Psoas muscle (tissue), 8 donors: Measurements from ENCODE around the gene WNT5A. TPM values are rescaled to one million over a fixed set of nuclear protein-coding genes. Genes with fewer than 3 reads are reported as not detected.

Source experiments
- ATAC-seq, 4 donors: fragments of 200-7000 bp; cut with Tn5 transposase; one replicate each; pipeline ENCODE4 v1.9.1; 2020; ENCODE audit warnings: moderate library complexity in 3 of 4, mild to moderate bottlenecking in 2 of 4
- DNase-seq, 2 donors: peaks; one replicate each; pipeline ENCODE4 v3.0.0-alpha.2; 2020
- H3K27ac ChIP-seq: fragments of 200-600 bp; one replicate; pipeline ENCODE4 v1.8.0; 2022
- H3K27me3 ChIP-seq, 3 donors: fragments of 200-600 bp in 1 of 3; one replicate each; pipeline versions ENCODE4 v1.6.1 to v1.8.0; 2013 to 2022; ENCODE audit warnings: low read length in 2 of 3, mild to moderate bottlenecking in 2 of 3, moderate library complexity in 1 of 3; ENCODE audit not compliant: insufficient read depth in 3 of 3
- H3K36me3 ChIP-seq, 2 donors: fragments of 200-600 bp in 1 of 2; one replicate each; pipeline versions ENCODE4 v1.6.1 to v1.8.0; 2013 to 2022; ENCODE audit warnings: low read depth in 1 of 2, mild to moderate bottlenecking in 1 of 2, moderate library complexity in 1 of 2; ENCODE audit not compliant: insufficient read depth in 1 of 2
- H3K4me1 ChIP-seq: fragments of 200-600 bp; one replicate; pipeline ENCODE4 v1.8.0; 2022
- H3K4me3 ChIP-seq: fragments of 200-600 bp; one replicate; pipeline ENCODE4 v1.8.0; 2022; ENCODE audit warnings: mild to moderate bottlenecking
- H3K9me3 ChIP-seq: fragments of 200-600 bp; one replicate; pipeline ENCODE4 v1.8.0; 2022
- WGBS, 3 donors: extraction: QIAGEN DNeasy Blood & Tissue Kit; methylation state at CpG; one replicate each; pipeline versions ENCODE4 v1.1.6 to v1.1.7; 2013; 5-methylcytosine and 5-hydroxymethylcytosine counted together
- intact Hi-C, 2 donors: fragments of 100-400 bp; cut with DNase I; formaldehyde crosslinking; loops; one replicate each; pipeline versions ENCODE4 v1.11.0 to v1.14.2; 2022
- polyA plus RNA-seq, 3 donors: library from polyadenylated mRNA; stranded (reverse); fragments of 200-250 nt; gene quantifications; one replicate each; pipeline ENCODE4 v1.2.3, GENCODE V29; 2013
- total RNA-seq, 4 donors: library from RNA; stranded (reverse); fragmentation: NEBNext Ultra II Directional in 2 of 4; extraction: Animal tissue kit (Norgen Biotek cat#: 25700) in 2 of 4; gene quantifications; one replicate each; pipeline versions ENCODE4 v1.2.1 to v1.2.4, GENCODE V29; 2021 to 2023
- TF ChIP-seq, protein P1 (sequence below): fragments of 200-600 bp; IDR thresholded peaks from one replicate; pipeline ENCODE4 v1.8.0; 2022; ENCODE audit warnings: antibody characterized with exemption
- donor health status: healthy with polysubstance abuse.
- donor health status: DM: no; HTN: no; CAD: no; lungs with moderate emphysema.
- donor health status: Bipolar disorder and iron deficiency.
- donor health status: healthy.
- donor health status: DM: yes; HTN: yes; CAD: no.
- donor health status: DM: no; HTN: no; CAD: no.
- donor health status: DM: no; HTN: no; CAD: no.
- donor health status: DM: yes; HTN: yes; CAD: no.

The WNT5A gene
- total and polyA plus RNA-seq, 7 donors: 0.43 to 6.2 (median 1.1) TPM

DNA sequence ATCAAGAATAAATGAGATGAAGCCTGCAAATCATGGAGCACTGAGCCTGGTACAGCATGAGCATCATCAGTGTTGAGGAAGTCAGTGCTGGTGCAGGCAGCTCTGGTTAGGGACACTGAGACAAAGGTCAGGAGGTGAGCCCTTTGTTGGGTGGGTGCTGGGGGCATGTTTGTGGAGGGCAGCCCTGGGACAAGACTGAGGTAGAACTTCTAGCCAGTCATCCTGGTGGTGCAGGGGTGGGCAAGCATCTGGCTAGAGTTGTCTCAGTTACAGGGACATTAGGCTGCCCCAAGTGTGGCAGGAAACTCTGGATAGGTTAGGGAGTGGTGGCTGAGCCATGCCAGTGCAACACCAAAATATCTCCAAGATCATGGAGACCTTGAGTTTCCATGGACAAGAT, 27.3 kb downstream of the WNT5A start:
- intact Hi-C loops: no loop called here
- H3K27ac ChIP-seq: no peak overlapping the region
- no peak overlapping the region for H3K4me3 ChIP-seq
- H3K27me3 ChIP-seq: no peaks in the 10 kb centered on the region
- ATAC-seq (no peak), DNase-seq (no peak)
- no peaks in the 10 kb centered on the region for H3K4me1 ChIP-seq
- TF ChIP-seq, protein P1, sequence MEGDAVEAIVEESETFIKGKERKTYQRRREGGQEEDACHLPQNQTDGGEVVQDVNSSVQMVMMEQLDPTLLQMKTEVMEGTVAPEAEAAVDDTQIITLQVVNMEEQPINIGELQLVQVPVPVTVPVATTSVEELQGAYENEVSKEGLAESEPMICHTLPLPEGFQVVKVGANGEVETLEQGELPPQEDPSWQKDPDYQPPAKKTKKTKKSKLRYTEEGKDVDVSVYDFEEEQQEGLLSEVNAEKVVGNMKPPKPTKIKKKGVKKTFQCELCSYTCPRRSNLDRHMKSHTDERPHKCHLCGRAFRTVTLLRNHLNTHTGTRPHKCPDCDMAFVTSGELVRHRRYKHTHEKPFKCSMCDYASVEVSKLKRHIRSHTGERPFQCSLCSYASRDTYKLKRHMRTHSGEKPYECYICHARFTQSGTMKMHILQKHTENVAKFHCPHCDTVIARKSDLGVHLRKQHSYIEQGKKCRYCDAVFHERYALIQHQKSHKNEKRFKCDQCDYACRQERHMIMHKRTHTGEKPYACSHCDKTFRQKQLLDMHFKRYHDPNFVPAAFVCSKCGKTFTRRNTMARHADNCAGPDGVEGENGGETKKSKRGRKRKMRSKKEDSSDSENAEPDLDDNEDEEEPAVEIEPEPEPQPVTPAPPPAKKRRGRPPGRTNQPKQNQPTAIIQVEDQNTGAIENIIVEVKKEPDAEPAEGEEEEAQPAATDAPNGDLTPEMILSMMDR: no peak
- no peaks in the 10 kb centered on the region for H3K9me3 ChIP-seq
- H3K36me3 ChIP-seq: no peaks in the 10 kb centered on the region

DNA sequence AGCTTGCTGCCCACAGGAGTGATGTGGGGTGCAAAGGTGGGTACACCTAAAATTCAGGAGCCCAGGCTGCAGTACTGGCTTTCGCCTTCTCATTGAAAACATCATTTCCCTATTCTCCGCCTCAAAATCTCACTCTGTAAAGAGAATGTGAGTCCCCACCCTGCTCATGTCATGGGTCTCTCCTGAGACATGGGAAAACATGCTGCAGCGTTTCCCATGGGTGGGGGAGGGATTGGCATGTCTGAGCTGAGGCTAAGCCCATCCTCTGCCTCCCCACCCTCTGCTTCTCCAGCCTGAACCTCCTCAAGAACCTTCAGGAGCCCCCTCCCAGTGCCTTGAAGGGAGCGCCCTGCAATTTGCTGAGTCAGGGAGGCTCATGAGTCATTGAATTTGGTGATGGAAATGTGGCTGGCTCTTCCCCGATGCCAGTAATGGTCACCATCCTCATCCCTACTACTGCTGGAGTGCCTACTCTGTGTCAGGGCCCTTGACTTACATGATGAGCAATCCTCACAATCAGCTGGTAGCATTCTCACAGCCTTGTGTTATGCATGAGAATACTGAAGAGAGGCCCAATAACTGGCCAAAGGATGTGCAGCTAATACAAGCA, 28.8 kb downstream of the WNT5A start:
- TF ChIP-seq, protein P1: no peak
- DNase-seq (no peak), ATAC-seq (no peak)
- H3K27ac ChIP-seq: no peak overlapping the region
- intact Hi-C loops: no loop called here
- no peaks in the 10 kb centered on the region for H3K9me3 ChIP-seq
- H3K4me1 ChIP-seq: no peaks in the 10 kb centered on the region
- no peaks in the 10 kb centered on the region for H3K36me3 ChIP-seq
- no peaks in the 10 kb centered on the region for H3K27me3 ChIP-seq
- no peak overlapping the region for H3K4me3 ChIP-seq
- 65 to 77% (median 68%) methylated on average over 5 of the region's 5 CpGs for WGBS, 3 donors

DNA sequence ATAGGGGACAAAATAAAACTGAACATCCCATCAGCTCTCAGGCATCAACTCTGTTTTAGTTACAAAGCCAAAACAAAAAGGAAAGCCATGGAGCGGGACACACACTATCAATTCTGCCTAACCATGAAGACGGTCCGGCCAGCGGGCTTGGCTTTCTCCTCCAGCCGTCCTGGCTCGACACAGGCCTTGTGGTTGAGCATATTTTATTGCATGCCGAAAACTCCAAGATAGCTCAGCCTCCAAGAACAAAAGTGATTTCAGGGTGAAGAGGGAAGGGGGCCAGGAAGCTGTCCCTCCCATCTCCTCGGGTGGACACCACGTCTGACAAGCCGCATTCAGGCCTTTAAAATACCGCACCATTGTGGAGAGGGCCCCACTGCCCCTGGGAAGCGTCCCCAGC, 31.2 kb downstream of the WNT5A start:
- TF ChIP-seq, protein P1: no peak
- 53 to 62% (median 57%) methylated on average over 12 of the region's 12 CpGs for WGBS, 3 donors
- ATAC-seq: no peak
- no peaks in the 10 kb centered on the region for H3K9me3 ChIP-seq
- intact Hi-C loops: no loop called here
- H3K36me3 ChIP-seq: no peaks in the 10 kb centered on the region
- no peak overlapping the region for H3K27ac ChIP-seq
- no peaks in the 10 kb centered on the region for H3K27me3 ChIP-seq
- no peaks in the 10 kb centered on the region for H3K4me1 ChIP-seq
- peak in 1 of 2 donors; percentile 65 for DNase-seq
- no peak overlapping the region for H3K4me3 ChIP-seq

DNA sequence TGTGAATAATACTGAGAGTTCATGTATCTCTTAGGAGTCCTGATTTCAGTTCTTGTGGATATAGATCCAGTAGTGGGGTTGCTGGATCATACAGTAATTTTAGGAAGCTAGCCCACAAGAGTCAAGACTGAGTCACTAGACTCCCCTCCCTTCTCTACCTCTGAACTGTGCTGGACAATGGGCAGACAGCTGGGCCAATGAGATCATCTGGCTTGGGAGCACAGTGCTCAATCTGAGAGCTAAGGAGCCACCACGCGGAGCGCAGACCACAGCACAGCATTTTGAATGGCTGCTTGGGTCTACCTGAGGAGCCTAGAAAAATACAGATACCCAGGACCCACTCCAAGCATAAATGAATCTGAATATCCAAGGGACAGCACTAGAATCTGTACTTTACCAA, 32.5 kb downstream of the WNT5A start:
- H3K27me3 ChIP-seq: no peaks in the 10 kb centered on the region
- DNase-seq: no peak
- WGBS, 3 donors: 30 to 68% (median 39%) methylated on average over 2 to 3 of the region's 3 CpGs
- ATAC-seq: no peak
- no peak overlapping the region for H3K4me3 ChIP-seq
- no peak overlapping the region for H3K27ac ChIP-seq
- intact Hi-C loops: no loop called here
- TF ChIP-seq, protein P1: no peak
- no peaks in the 10 kb centered on the region for H3K9me3 ChIP-seq
- no peaks in the 10 kb centered on the region for H3K36me3 ChIP-seq
- H3K4me1 ChIP-seq: no peaks in the 10 kb centered on the region

DNA sequence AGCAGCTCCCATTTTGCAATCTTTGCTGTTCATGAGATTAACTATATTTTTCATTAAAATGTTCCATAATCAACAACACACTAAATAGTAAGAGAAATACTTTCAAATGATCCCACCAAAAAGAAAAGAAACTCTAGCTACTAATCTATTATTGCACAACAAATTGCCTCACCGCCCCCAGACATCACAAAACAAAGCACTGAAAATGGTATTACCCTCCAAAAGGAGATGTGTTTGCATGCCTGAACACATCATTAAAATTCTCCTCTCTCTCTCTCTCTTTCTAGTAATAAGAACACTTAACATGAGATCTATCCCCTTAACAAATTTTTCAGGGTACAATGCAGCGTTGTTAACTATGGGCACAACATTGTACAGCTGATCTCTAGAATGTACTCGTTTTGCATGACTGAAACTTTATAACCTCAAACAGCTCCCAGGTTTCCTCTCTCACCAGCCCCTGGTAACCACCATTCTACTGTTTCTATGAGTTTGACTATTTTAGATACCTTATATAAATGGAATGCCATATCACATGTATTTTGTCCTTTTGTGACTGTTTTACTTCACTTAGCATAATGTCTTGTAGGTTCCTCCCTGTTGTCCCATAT, 33.1 kb downstream of the WNT5A start:
- no peaks in the 10 kb centered on the region for H3K9me3 ChIP-seq
- DNase-seq (no peak), ATAC-seq (no peak)
- no peaks in the 10 kb centered on the region for H3K27me3 ChIP-seq
- no peak overlapping the region for H3K4me3 ChIP-seq
- TF ChIP-seq, protein P1: no peak
- H3K27ac ChIP-seq: no peak overlapping the region
- intact Hi-C loops: no loop called here
- H3K4me1 ChIP-seq: no peaks in the 10 kb centered on the region
- H3K36me3 ChIP-seq: no peaks in the 10 kb centered on the region
- 52 to 62% (median 60%) methylated on average over 3 of the region's 3 CpGs for WGBS, 3 donors
